HCT116 (cell line): ENCODE data around the gene OR52E2. TPM values are rescaled to one million over a fixed set of nuclear protein-coding genes. Genes with fewer than 3 reads are reported as not detected.

ENCODE experiments used
- ATAC-seq: fragments of 200-7000 bp; cut with Tn5 transposase; 2 replicates; pipeline ENCODE4 v1.9.1; 2020; ENCODE audit warnings: mild to moderate bottlenecking, moderate library complexity
- Bru-seq: library from RNA; stranded (reverse); fragments of 400-500 nt; gene quantifications from one replicate; lab custom pipeline; 2021; lab: Mats Ljungman, UMichigan
- BruChase-seq, 2 experiments: library from RNA; stranded (reverse); fragments of 400-500 nt; gene quantifications; one replicate each; lab custom pipeline; 2021; lab: Mats Ljungman, UMichigan
- BruUV-seq: library from RNA; stranded (reverse); fragments of 400-500 nt; replicated peaks from 2 replicates; lab custom pipeline; 2021; lab: Mats Ljungman, UMichigan
- CTCF ChIA-PET: fragments of 300-600 bp; sonication (Branson Sonifier 250); formaldehyde crosslinking; loops from one replicate; lab custom pipeline; 2021; ENCODE audit warnings: antibody characterized with exemption; lab: Charles Lee
- POLR2A ChIA-PET: fragments of 300-600, 350-600 bp; sonication (Branson Sonifier 250); formaldehyde crosslinking; loops from one replicate; lab custom pipeline; 2021; ENCODE audit warnings: antibody characterized with exemption; lab: Charles Lee
- RAD21 ChIA-PET, 2 experiments: fragments of 300-600 bp; sonication (Branson Sonifier 250); formaldehyde crosslinking; loops; one replicate each; lab custom pipeline; 2023; ENCODE audit warnings: low total read pairs in 2 of 2; ENCODE audit not compliant: uncharacterized antibody in 2 of 2, unreplicated experiment in 2 of 2, low non-redundant PET in 1 of 2; lab: Charles Lee
- DNase-seq: peaks from one replicate; pipeline ENCODE4 v3.0.0-alpha.2; 2010; ENCODE audit warnings: low read depth, low spot score
- H2AFZ ChIP-seq: fragments of 200-600 bp; shearing (Covaris generic), sonication (generic); 2 replicates; pipeline ENCODE4 v1.6.1; 2017; ENCODE audit warnings: low read depth, mixed run types, mixed read lengths, antibody characterized with exemption, low read length; ENCODE audit not compliant: poor library complexity, severe bottlenecking
- H3K27ac ChIP-seq: 2 replicates; pipeline ENCODE4 v1.5.1; 2012; ENCODE audit warnings: low read depth, low read length
- H3K27me3 ChIP-seq: fragments of 200-600 bp; sonication (generic); 2 replicates; pipeline ENCODE4 v1.6.1; 2016; ENCODE audit warnings: mixed run types, low read length, mixed read lengths; ENCODE audit not compliant: insufficient read depth
- H3K36me3 ChIP-seq, 2 experiments: fragments of 200-500 bp in 1 of 2; fragments of 200-600 bp in 1 of 2; sonication (Bioruptor generic) in 1 of 2; sonication (generic) in 1 of 2; 2 replicates each; pipeline versions ENCODE4 v1.5.1 to v1.6.1; 2014 to 2016; ENCODE audit warnings: low read length in 2 of 2, inconsistent platforms in 1 of 2, mixed read lengths in 1 of 2, mixed run types in 1 of 2; ENCODE audit not compliant: insufficient read depth in 2 of 2, control insufficient read depth in 1 of 2
- H3K4me1 ChIP-seq, 2 experiments: fragments of 200-600 bp in 1 of 2; sonication (generic) in 1 of 2; 2 replicates each; pipeline versions ENCODE4 v1.5.1 to v1.6.1; 2012 to 2017; ENCODE audit warnings: low read length in 2 of 2, inconsistent platforms in 1 of 2, mild to moderate bottlenecking in 1 of 2, mixed read lengths in 1 of 2, mixed run types in 1 of 2, moderate library complexity in 1 of 2; ENCODE audit not compliant: insufficient read depth in 2 of 2, control insufficient read depth in 1 of 2
- H3K4me2 ChIP-seq: fragments of 200-600 bp; sonication (generic); 2 replicates; pipeline ENCODE4 v1.6.1; 2017; ENCODE audit warnings: mixed run types, low read length, mixed read lengths
- H3K4me3 ChIP-seq, 2 experiments: fragments of 200-600 bp in 1 of 2; sonication (generic) in 1 of 2; replicated peaks in 1 of 2; 2 replicates each; pipeline ENCODE4 v1.5.1; 2011 to 2016; ENCODE audit warnings: low read length in 2 of 2, control low read depth in 1 of 2, low read depth in 1 of 2, mild to moderate bottlenecking in 1 of 2, mixed read lengths in 1 of 2, mixed run types in 1 of 2
- H3K79me2 ChIP-seq: fragments of 200-600 bp; sonication (generic); 2 replicates; pipeline ENCODE4 v1.6.1; 2017; ENCODE audit warnings: mild to moderate bottlenecking, mixed run types, low read length, moderate library complexity, mixed read lengths; ENCODE audit not compliant: insufficient read depth
- H3K9ac ChIP-seq: fragments of 200-600 bp; sonication (generic); 2 replicates; pipeline ENCODE4 v1.6.1; 2016; ENCODE audit warnings: low read length, mixed read lengths
- H3K9me2 ChIP-seq: fragments of 200-600 bp; sonication (generic), shearing (Covaris generic); 2 replicates; pipeline ENCODE4 v1.6.1; 2017; ENCODE audit warnings: mixed run types, mild to moderate bottlenecking, moderate library complexity; ENCODE audit not compliant: insufficient read depth
- H3K9me3 ChIP-seq, 2 experiments: fragments of 200-500 bp in 1 of 2; fragments of 200-600 bp in 1 of 2; sonication (Bioruptor generic) in 1 of 2; sonication (generic) in 1 of 2; 2 replicates each; pipeline ENCODE4 v1.6.1; 2014 to 2017; ENCODE audit warnings: low read length in 2 of 2, mixed read lengths in 2 of 2, inconsistent platforms in 1 of 2, low read depth in 1 of 2, mild to moderate bottlenecking in 1 of 2, mixed run types in 1 of 2, moderate library complexity in 1 of 2; ENCODE audit not compliant: control insufficient read depth in 1 of 2, insufficient read depth in 1 of 2
- H4K20me1 ChIP-seq: fragments of 200-600 bp; sonication (generic), shearing (Covaris generic); 2 replicates; pipeline ENCODE4 v1.6.1; 2017; ENCODE audit warnings: mixed run types, mild to moderate bottlenecking, moderate library complexity; ENCODE audit not compliant: insufficient read depth
- CBX3 ChIP-seq: IDR thresholded peaks from 2 replicates; pipeline ENCODE4 v1.6.1; 2012; ENCODE audit warnings: low read depth
- CTCF ChIP-seq, 3 experiments: fragments of 200-600 bp in 1 of 3; sonication (generic) in 1 of 3; IDR thresholded peaks in 2 of 3; conservative IDR thresholded peaks in 1 of 3; 2 replicates each; pipeline ENCODE4 v1.5.1; 2012 to 2017; ENCODE audit warnings: low read depth in 2 of 3, low read length in 2 of 3, antibody characterized with exemption in 1 of 3, borderline replicate concordance in 1 of 3, control low read depth in 1 of 3, mild to moderate bottlenecking in 1 of 3, mixed read lengths in 1 of 3, mixed run types in 1 of 3, moderate library complexity in 1 of 3; ENCODE audit not compliant: insufficient read depth in 1 of 3
- EZH2 ChIP-seq: fragments of 200-600 bp; sonication (generic); IDR thresholded peaks from 2 replicates; pipeline ENCODE4 v1.6.1; 2017; ENCODE audit warnings: antibody characterized with exemption, mixed run types
- FOSL1 ChIP-seq: IDR thresholded peaks from 2 replicates; pipeline ENCODE4 v1.6.1; 2012; ENCODE audit warnings: low read depth
- POLR2AphosphoS5 ChIP-seq: IDR thresholded peaks from 2 replicates; pipeline ENCODE4 v1.6.1; 2011; ENCODE audit warnings: mild to moderate bottlenecking, low read depth, low read length, moderate library complexity
- RAD21 ChIP-seq: IDR thresholded peaks from 2 replicates; pipeline ENCODE4 v1.6.1; 2012; ENCODE audit warnings: low read depth, mild to moderate bottlenecking
- SP1 ChIP-seq: IDR thresholded peaks from 2 replicates; pipeline ENCODE4 v1.6.1; 2012; ENCODE audit warnings: low read depth
- ZNF274 ChIP-seq: fragments of 200-500 bp; sonication (Bioruptor generic); IDR thresholded peaks from 2 replicates; pipeline ENCODE4 v1.6.1; 2014; ENCODE audit warnings: mild to moderate bottlenecking, low read depth, low read length, inconsistent platforms
- intact Hi-C: fragments of 100-400 bp; cut with micrococcal nuclease; formaldehyde crosslinking; loops from 2 replicates; pipeline ENCODE4 v1.10.0; 2022
- long read RNA-seq: library from polyadenylated mRNA; unstranded; transcript quantifications from one replicate; pipeline ENCODE4 v2.0.0, GENCODE V29; 2021; ENCODE audit not compliant: unreplicated experiment
- polyA plus RNA-seq: library from polyadenylated mRNA; unstranded; fragments of >200 nt; gene quantifications from 2 replicates; pipeline ENCODE4 v1.2.1, GENCODE V29; 2012; ENCODE audit warnings: missing spikeins
- total RNA-seq: library from RNA; stranded (reverse); gene quantifications from one replicate; pipeline ENCODE4 v1.2.1, GENCODE V29; 2021; ENCODE audit not compliant: unreplicated experiment
- TF ChIP-seq, protein P1 (sequence below): IDR thresholded peaks from 2 replicates; pipeline ENCODE4 v1.6.1; 2012; ENCODE audit warnings: low read depth

Gene OR52E2
- total RNA-seq (not detected), Bru-seq, nascent RNA (not detected), BruChase-seq, experiment 1, labeled RNA remaining after a 6-hour chase (not detected), BruChase-seq, experiment 2, labeled RNA remaining after a 2-hour chase (not detected)
- polyA plus RNA-seq: not detected in 2 replicates
- long read RNA-seq: 0 reads

DNA sequence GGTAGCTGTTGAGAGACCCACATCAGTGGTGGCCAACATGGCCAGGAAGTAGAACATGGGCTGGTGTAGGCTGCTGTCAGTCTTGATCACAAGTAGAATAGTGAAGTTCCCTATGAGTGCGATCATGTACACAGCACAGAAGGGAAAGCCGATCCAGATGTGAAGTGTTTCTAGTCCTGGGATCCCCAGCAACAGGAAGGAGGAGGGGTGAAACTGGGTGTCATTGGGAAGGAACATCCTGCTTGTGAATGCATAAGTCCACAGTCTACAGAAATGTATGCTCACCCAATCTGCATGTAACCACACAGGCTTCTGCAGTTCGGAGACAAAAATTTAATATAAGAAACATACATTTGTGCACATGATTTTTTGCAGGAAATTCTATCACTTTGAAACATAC, at the start of gene OR52E2:
Gene OR52E2, minus strand, starts transcription at position 237 of the 400 bp plus-strand sequence. Its CDS starts 0 bp downstream, at position 237.
- BruUV-seq: no TSS peak
- RAD21 ChIA-PET: no interaction called here

DNA sequence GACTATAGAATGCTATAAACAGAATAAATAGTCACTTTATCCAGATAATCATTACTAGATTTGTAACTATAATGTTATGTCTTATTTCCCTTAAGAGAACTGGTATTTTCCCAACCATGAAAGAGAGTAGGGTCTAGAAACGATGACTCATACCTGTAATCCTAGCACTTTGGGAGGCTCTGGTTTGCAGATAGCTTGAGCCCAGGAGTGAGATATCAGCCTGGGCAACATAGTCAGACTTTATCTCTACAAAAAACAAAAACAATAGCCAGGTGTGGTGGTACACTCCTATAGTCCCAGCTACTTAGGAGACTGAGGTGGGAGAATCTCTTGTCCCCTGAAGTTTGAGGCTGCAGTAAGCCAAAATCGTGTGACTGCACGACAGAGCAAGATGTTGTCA, 47.9 kb upstream of the OR52E2 start:
- BruUV-seq: no TSS peak
- no peak overlapping the region for H3K9ac ChIP-seq
- no peak overlapping the region for H3K27ac ChIP-seq
- ChIA-PET POLR2A (no interaction called here), RAD21 (no interaction called here), CTCF (no interaction called here)
- no peaks in the 10 kb centered on the region for H3K9me3 ChIP-seq
- H3K27me3 ChIP-seq: peaks cover 61% of the 10 kb centered on the region
- intact Hi-C loops: no loop called here
- DNase-seq: no peak
- no peaks in the 10 kb centered on the region for H3K36me3 ChIP-seq
- no peaks in the 10 kb centered on the region for H3K4me1 ChIP-seq
- no peaks in the 10 kb centered on the region for H3K9me2 ChIP-seq
- H3K4me3 ChIP-seq: no peak overlapping the region
- no peak for ATAC-seq
- no peak overlapping the region for H3K4me2 ChIP-seq
- TF ChIP-seq CTCF (IDR thresholded peaks at IDR 0.05 in 2 of 3, conservative IDR thresholded peaks at IDR 0.05 in 1 of 3; ENCODE audit: borderline replicate concordance in 1 of 3, insufficient read depth in 1 of 3, low read depth in 2 of 3, low read length in 2 of 3): no peak
- TF ChIP-seq ZNF274: no peak
- no peak for TF ChIP-seq CBX3
- TF ChIP-seq, protein P1, sequence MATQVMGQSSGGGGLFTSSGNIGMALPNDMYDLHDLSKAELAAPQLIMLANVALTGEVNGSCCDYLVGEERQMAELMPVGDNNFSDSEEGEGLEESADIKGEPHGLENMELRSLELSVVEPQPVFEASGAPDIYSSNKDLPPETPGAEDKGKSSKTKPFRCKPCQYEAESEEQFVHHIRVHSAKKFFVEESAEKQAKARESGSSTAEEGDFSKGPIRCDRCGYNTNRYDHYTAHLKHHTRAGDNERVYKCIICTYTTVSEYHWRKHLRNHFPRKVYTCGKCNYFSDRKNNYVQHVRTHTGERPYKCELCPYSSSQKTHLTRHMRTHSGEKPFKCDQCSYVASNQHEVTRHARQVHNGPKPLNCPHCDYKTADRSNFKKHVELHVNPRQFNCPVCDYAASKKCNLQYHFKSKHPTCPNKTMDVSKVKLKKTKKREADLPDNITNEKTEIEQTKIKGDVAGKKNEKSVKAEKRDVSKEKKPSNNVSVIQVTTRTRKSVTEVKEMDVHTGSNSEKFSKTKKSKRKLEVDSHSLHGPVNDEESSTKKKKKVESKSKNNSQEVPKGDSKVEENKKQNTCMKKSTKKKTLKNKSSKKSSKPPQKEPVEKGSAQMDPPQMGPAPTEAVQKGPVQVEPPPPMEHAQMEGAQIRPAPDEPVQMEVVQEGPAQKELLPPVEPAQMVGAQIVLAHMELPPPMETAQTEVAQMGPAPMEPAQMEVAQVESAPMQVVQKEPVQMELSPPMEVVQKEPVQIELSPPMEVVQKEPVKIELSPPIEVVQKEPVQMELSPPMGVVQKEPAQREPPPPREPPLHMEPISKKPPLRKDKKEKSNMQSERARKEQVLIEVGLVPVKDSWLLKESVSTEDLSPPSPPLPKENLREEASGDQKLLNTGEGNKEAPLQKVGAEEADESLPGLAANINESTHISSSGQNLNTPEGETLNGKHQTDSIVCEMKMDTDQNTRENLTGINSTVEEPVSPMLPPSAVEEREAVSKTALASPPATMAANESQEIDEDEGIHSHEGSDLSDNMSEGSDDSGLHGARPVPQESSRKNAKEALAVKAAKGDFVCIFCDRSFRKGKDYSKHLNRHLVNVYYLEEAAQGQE: no peak
- TF ChIP-seq POLR2AphosphoS5: no peak
- TF ChIP-seq FOSL1: no peak
- no peak for TF ChIP-seq EZH2
- TF ChIP-seq, all 23 proteins: peak for 0
- Histone ChIP-seq H2AFZ (no peak overlapping the region), H4K20me1 (no peaks in the 10 kb centered on the region), H3K79me2 (no peaks in the 10 kb centered on the region)

More for the DNA sequence above, at the start of gene OR52E2:
- DNase-seq (no peak), ATAC-seq (no peak)
- H3K4me2 ChIP-seq: no peak within 1 kb of the TSS
- no peaks in the 10 kb centered on the region for H3K9me3 ChIP-seq
- intact Hi-C loops: loop anchor here (5.0 kb wide), 1 partner anchor 1808 kb away; no protein-coding TSS in a partner anchor
- H3K9me2 ChIP-seq: no peaks in the 10 kb centered on the region
- no peaks in the 10 kb centered on the region for H3K36me3 ChIP-seq
- no peak within 1 kb of the TSS for H3K4me3 ChIP-seq
- H3K27ac ChIP-seq: no peak within 1 kb of the TSS
- no peak within 1 kb of the TSS for H2AFZ ChIP-seq
- no peak within 1 kb of the TSS for H3K9ac ChIP-seq
- H3K79me2 ChIP-seq: no peaks in the 10 kb centered on the region
- H4K20me1 ChIP-seq: no peaks in the 10 kb centered on the region
- H3K27me3 ChIP-seq: peaks cover 58% of the 10 kb centered on the region
- TF ChIP-seq SP1 (no peak), RAD21 (no peak), FOSL1 (no peak), EZH2 (no peak)
- POLR2A ChIA-PET: no interaction called here
- CTCF ChIA-PET: no interaction called here
- H3K4me1 ChIP-seq: no peaks in the 10 kb centered on the region
